Measurements from ENCODE around the gene IPMK. TPM values are rescaled to one million over a fixed set of nuclear protein-coding genes. Genes with fewer than 3 reads are reported as not detected.

Gene IPMK
- total RNA-seq, 3 donors from 2014 or later (not counting 1 experiment from before 2014, with no cell fraction given) = 4.4 to 5.7 (median 4.6) TPM

DNA sequence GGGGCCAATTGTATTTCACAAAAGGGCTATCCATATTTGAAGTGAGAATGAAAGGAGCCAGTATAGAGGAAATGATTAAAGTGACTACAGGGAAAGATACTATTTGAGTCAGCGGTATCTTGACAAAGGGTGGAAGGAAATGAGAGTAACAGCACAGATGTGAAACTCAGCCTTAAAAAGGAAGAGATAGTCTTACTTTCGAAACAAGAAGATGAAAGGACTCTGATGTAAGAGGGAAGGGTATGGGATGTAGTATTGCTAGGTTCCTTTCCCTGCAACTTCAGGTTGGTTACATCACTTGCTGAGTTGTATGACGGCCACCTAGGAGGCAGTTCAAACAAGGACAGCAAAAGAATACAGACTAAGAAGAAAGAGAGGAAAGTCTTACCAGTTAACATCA is 14.9 kb upstream of the IPMK start:
- Mint-ChIP-seq H3K4me1 (peaks cover 7 to 12% of the 10 kb centered on the region in 2 donors), H3K27me3 (ENCODE audit: low read depth in 2 of 2) (no peaks in the 10 kb centered on the region), H3K36me3 (no peaks in the 10 kb centered on the region), H3K9me3 (no peaks in the 10 kb centered on the region), H3K27ac (peak overlapping the region in 1 of 2 donors; percentile 30), H3K4me3 (no peak overlapping the region)
- DNase-seq (peak in 1 of 2 donors; percentile 63), ATAC-seq (peak; percentile 18 to 48 (median 46))
- H3K36me3 ChIP-seq (ENCODE audit: control insufficient read depth, insufficient read depth, low read length) = peaks cover 5% of the 10 kb centered on the region
- peak overlapping the region; percentile 15 for H3K27ac ChIP-seq (ENCODE audit: low read length)
- TF ChIP-seq, protein P1, sequence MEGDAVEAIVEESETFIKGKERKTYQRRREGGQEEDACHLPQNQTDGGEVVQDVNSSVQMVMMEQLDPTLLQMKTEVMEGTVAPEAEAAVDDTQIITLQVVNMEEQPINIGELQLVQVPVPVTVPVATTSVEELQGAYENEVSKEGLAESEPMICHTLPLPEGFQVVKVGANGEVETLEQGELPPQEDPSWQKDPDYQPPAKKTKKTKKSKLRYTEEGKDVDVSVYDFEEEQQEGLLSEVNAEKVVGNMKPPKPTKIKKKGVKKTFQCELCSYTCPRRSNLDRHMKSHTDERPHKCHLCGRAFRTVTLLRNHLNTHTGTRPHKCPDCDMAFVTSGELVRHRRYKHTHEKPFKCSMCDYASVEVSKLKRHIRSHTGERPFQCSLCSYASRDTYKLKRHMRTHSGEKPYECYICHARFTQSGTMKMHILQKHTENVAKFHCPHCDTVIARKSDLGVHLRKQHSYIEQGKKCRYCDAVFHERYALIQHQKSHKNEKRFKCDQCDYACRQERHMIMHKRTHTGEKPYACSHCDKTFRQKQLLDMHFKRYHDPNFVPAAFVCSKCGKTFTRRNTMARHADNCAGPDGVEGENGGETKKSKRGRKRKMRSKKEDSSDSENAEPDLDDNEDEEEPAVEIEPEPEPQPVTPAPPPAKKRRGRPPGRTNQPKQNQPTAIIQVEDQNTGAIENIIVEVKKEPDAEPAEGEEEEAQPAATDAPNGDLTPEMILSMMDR (IDR thresholded peaks at IDR 0.05) = no peak
- WGBS (ENCODE audit: insufficient coverage) = 38% methylated on average over 3 of the region's 3 CpGs
- H3K4me1 ChIP-seq (ENCODE audit: control insufficient read depth, insufficient read depth, low read length) = no peaks in the 10 kb centered on the region
- H3K4me3 ChIP-seq (ENCODE audit: low read length) = no peak overlapping the region
- no peaks in the 10 kb centered on the region for H3K27me3 ChIP-seq (ENCODE audit: control insufficient read depth, insufficient read depth, low read length)
- no peaks in the 10 kb centered on the region for H3K9me3 ChIP-seq (ENCODE audit: control insufficient read depth, insufficient read depth, low read length)
- intact Hi-C loops (cut with micrococcal nuclease) = no loop called here

DNA sequence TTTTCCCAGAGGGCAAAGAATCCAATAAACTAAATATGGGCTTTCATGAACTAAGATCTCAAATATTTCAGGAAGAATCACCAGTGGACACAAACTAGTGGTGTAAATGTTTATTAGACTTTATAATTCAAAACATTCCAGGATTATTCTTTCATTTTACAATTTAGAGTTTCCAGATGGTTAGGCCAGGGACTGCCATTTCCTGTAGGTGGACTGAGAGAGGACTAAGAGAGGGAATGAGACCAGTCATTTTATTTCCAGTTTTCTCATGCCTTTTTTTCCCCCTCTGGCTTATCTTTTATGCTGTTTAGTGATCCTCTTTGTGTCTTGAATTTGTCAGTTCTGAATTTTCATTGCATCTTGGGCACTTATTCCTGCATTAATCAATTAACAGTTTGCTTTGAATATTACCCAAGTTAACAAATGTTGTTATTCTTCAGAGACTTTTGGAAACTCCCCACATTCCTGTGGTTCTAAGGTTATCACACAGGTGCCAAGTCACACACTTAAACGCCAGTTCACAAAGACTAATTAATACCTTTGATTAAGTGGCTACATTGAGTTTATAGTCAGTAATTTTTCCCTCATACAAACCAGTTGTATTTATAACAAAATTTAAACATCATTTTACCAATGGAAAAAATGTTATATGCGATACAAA is 13.5 kb upstream of the IPMK start:
- intact Hi-C loops (cut with micrococcal nuclease) = no loop called here
- TF ChIP-seq, protein P1 (IDR thresholded peaks at IDR 0.05) = no peak

DNA sequence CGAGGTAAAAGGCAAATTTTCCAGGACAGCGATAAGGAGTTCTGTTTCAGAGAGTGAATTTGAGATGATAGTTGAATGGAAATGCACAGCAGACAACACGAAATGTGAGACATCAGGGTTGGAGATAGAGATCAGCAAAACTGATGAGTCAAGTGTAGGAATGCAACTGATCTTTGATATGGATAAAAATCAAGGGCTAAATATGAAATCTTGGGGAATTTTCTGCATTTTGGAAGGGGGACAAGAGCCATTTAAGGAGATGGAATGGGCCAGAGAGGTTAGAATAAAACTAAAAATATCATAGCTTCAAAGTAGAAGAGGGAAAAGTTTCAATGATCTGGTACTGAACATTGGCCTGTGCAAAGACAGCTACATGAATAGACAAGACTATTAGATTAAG is 12.8 kb upstream of the IPMK start:
- no peaks in the 10 kb centered on the region for H3K9me3 Mint-ChIP-seq
- DNase-seq (no peak), ATAC-seq (no peak)
- peaks cover 7 to 12% of the 10 kb centered on the region in 2 donors for H3K4me1 Mint-ChIP-seq
- peaks cover 6% of the 10 kb centered on the region for H3K36me3 ChIP-seq (ENCODE audit: control insufficient read depth, insufficient read depth, low read length)
- intact Hi-C loops (cut with micrococcal nuclease) = no loop called here
- H3K27ac Mint-ChIP-seq = no peak overlapping the region
- H3K4me3 ChIP-seq (ENCODE audit: low read length) = no peak overlapping the region
- H3K27me3 Mint-ChIP-seq (ENCODE audit: low read depth in 2 of 2) = no peaks in the 10 kb centered on the region
- no peaks in the 10 kb centered on the region for H3K4me1 ChIP-seq (ENCODE audit: control insufficient read depth, insufficient read depth, low read length)
- H3K27ac ChIP-seq (ENCODE audit: low read length) = no peak overlapping the region
- H3K4me3 Mint-ChIP-seq = no peak overlapping the region
- no peaks in the 10 kb centered on the region for H3K9me3 ChIP-seq (ENCODE audit: control insufficient read depth, insufficient read depth, low read length)
- TF ChIP-seq, protein P1 (IDR thresholded peaks at IDR 0.05) = no peak
- H3K27me3 ChIP-seq (ENCODE audit: control insufficient read depth, insufficient read depth, low read length) = no peaks in the 10 kb centered on the region
- no peaks in the 10 kb centered on the region for H3K36me3 Mint-ChIP-seq
- 95% methylated on average over 3 of the region's 3 CpGs for WGBS (ENCODE audit: insufficient coverage)

More for the DNA sequence above, 13.5 kb upstream of the IPMK start:
- H3K9me3 ChIP-seq (ENCODE audit: control insufficient read depth, insufficient read depth, low read length) = no peaks in the 10 kb centered on the region
- no peak overlapping the region for H3K27ac Mint-ChIP-seq
- H3K27me3 Mint-ChIP-seq (ENCODE audit: low read depth in 2 of 2) = no peaks in the 10 kb centered on the region
- DNase-seq (no peak), ATAC-seq (no peak)
- H3K4me1 ChIP-seq (ENCODE audit: control insufficient read depth, insufficient read depth, low read length) = no peaks in the 10 kb centered on the region
- no peak overlapping the region for H3K27ac ChIP-seq (ENCODE audit: low read length)
- H3K9me3 Mint-ChIP-seq = no peaks in the 10 kb centered on the region
- no peaks in the 10 kb centered on the region for H3K27me3 ChIP-seq (ENCODE audit: control insufficient read depth, insufficient read depth, low read length)
- H3K4me3 Mint-ChIP-seq = no peak overlapping the region
- H3K36me3 ChIP-seq (ENCODE audit: control insufficient read depth, insufficient read depth, low read length) = peaks cover 6% of the 10 kb centered on the region
- H3K4me3 ChIP-seq (ENCODE audit: low read length) = no peak overlapping the region
- 100% methylated on average over 1 of the region's 2 CpGs for WGBS (ENCODE audit: insufficient coverage)
- H3K36me3 Mint-ChIP-seq = no peaks in the 10 kb centered on the region
- peaks cover 7 to 12% of the 10 kb centered on the region in 2 donors for H3K4me1 Mint-ChIP-seq

DNA sequence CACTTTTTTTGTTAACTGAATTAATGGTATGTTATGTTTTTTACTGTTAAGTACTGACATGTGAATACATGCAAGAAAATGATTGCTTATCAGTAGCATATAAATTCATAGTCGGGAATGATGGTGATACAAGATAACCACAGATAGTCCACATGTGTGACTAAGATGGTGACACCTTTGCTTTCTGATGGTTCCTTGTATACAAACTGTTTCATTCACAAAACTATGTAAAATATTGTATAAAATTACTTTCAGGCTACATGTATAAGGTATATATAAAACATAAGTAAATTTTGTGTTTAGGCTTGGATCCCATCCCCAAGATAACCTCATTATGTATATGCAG is 11.2 kb upstream of the IPMK start:
- WGBS (ENCODE audit: insufficient coverage) = 91% methylated on average over 1 of the region's 1 CpG
- no peaks in the 10 kb centered on the region for H3K36me3 Mint-ChIP-seq
- H3K9me3 Mint-ChIP-seq = no peaks in the 10 kb centered on the region
- intact Hi-C loops (cut with micrococcal nuclease) = no loop called here
- ATAC-seq (no peak), DNase-seq (no peak)
- H3K27ac Mint-ChIP-seq = no peak overlapping the region
- TF ChIP-seq, protein P1 (IDR thresholded peaks at IDR 0.05) = no peak
- H3K4me3 ChIP-seq (ENCODE audit: low read length) = no peak overlapping the region
- H3K27ac ChIP-seq (ENCODE audit: low read length) = no peak overlapping the region
- H3K4me3 Mint-ChIP-seq = no peak overlapping the region
- H3K36me3 ChIP-seq (ENCODE audit: control insufficient read depth, insufficient read depth, low read length) = peaks cover 6% of the 10 kb centered on the region
- H3K9me3 ChIP-seq (ENCODE audit: control insufficient read depth, insufficient read depth, low read length) = no peaks in the 10 kb centered on the region
- H3K27me3 Mint-ChIP-seq (ENCODE audit: low read depth in 2 of 2) = no peaks in the 10 kb centered on the region
- H3K4me1 ChIP-seq (ENCODE audit: control insufficient read depth, insufficient read depth, low read length) = no peaks in the 10 kb centered on the region
- H3K27me3 ChIP-seq (ENCODE audit: control insufficient read depth, insufficient read depth, low read length) = no peaks in the 10 kb centered on the region
- peaks cover 7 to 12% of the 10 kb centered on the region in 2 donors for H3K4me1 Mint-ChIP-seq

All from natural killer cell (primary cell).